ENCODE data around the gene ZNF180.

GRCh38 chr19:44509478-44509877 is 9.2 kb upstream of the ZNF180 start:
- no peak for TF ChIP-seq CTCF (conservative IDR thresholded peaks at IDR 0.05; ENCODE audit: low read depth, low read length)
- TF ChIP-seq EZH2 (IDR thresholded peaks at IDR 0.05; ENCODE audit: borderline replicate concordance, low read depth, low read length, poor library complexity, severe bottlenecking): no peak
